ENCODE results near the gene ISY1.

GRCh38 chr3:129123314-129124060 is 37.4 kb downstream of the ISY1 start:
- TF ChIP-seq CTCF (IDR thresholded peaks at IDR 0.05) (no peak), POLR2A (IDR thresholded peaks at IDR 0.05) (no peak)

Measured in esophagus squamous epithelium (tissue), 4 donors.